SU-DHL-6 (cell line): ENCODE results near the gene TMEM52.

Source experiments
- H2AFZ ChIP-seq: fragments of 200-600 bp; sonication (generic); 2 replicates; pipeline ENCODE4 v1.6.1; 2014; ENCODE audit warnings: low read depth, mild to moderate bottlenecking, moderate library complexity, mixed read lengths, antibody characterized with exemption, low read length; ENCODE audit not compliant: severe bottlenecking
- H3F3A ChIP-seq: fragments of 200-600 bp; shearing (Covaris generic); 2 replicates; pipeline ENCODE4 v1.6.0; 2016; ENCODE audit warnings: antibody characterized with exemption, mild to moderate bottlenecking; ENCODE audit not compliant: insufficient read depth
- H3K27ac ChIP-seq: fragments of 200-600 bp; sonication (generic); 2 replicates; pipeline ENCODE4 v1.5.1; 2016; ENCODE audit warnings: low read depth, mild to moderate bottlenecking, low read length, moderate library complexity, mixed read lengths
- H3K27me3 ChIP-seq: fragments of 200-600 bp; sonication (generic), shearing (Covaris generic); 2 replicates; pipeline ENCODE4 v1.6.0; 2014; ENCODE audit warnings: mild to moderate bottlenecking, low read length
- H3K36me3 ChIP-seq: fragments of 200-600 bp; sonication (generic); 2 replicates; pipeline ENCODE4 v1.6.1; 2014; ENCODE audit warnings: mild to moderate bottlenecking, low read length, mixed read lengths
- H3K4me2 ChIP-seq: fragments of 300-600, 200-600 bp; shearing (Covaris generic), sonication (generic); 2 replicates; pipeline ENCODE4 v1.6.0; 2014; ENCODE audit warnings: low read length, low read depth, mild to moderate bottlenecking; ENCODE audit not compliant: poor library complexity, severe bottlenecking
- H3K4me3 ChIP-seq: fragments of 200-600 bp; sonication (generic); 2 replicates; pipeline ENCODE4 v1.5.1; 2014; ENCODE audit warnings: antibody characterized with exemption, low read length, mild to moderate bottlenecking, mixed read lengths; ENCODE audit not compliant: insufficient read depth, poor library complexity, severe bottlenecking
- H3K79me2 ChIP-seq: fragments of 200-600 bp; sonication (generic); 2 replicates; pipeline ENCODE4 v1.6.1; 2014; ENCODE audit warnings: mild to moderate bottlenecking, low read length, moderate library complexity; ENCODE audit not compliant: insufficient read depth
- H3K9ac ChIP-seq: fragments of 200-600 bp; sonication (generic); 2 replicates; pipeline ENCODE4 v1.7.0; 2014; ENCODE audit warnings: mild to moderate bottlenecking, low read length
- H3K9me2 ChIP-seq: fragments of 200-600 bp; sonication (generic); replicated peaks from 2 replicates; pipeline ENCODE4 v1.6.1; 2014; ENCODE audit warnings: low read length; ENCODE audit not compliant: insufficient read depth
- H3K9me3 ChIP-seq: fragments of 200-600 bp; sonication (generic); 2 replicates; pipeline ENCODE4 v1.6.1; 2014; ENCODE audit warnings: low read length, mixed read lengths; ENCODE audit not compliant: insufficient read depth
- H4K20me1 ChIP-seq: fragments of 200-600 bp; sonication (generic); 2 replicates; pipeline ENCODE4 v1.6.1; 2014; ENCODE audit warnings: low read depth, mild to moderate bottlenecking, antibody characterized with exemption, low read length, moderate library complexity, mixed read lengths
- CTCF ChIP-seq: fragments of 200-600 bp; sonication (generic); IDR thresholded peaks from one replicate; pipeline ENCODE4 v1.5.1; 2017; ENCODE audit warnings: antibody characterized with exemption, mild to moderate bottlenecking, low read length, moderate library complexity; ENCODE audit not compliant: insufficient read depth, poor library complexity, severe bottlenecking
- EZH2phosphoT487 ChIP-seq: fragments of 200-600 bp; sonication (generic), shearing (Covaris generic); conservative IDR thresholded peaks from 2 replicates; pipeline ENCODE4 v1.6.1; 2018; ENCODE audit warnings: mild to moderate bottlenecking, antibody characterized with exemption, low read length, moderate library complexity, mixed read lengths

TMEM52 gene

GRCh38 chr1:1957533-1957961 is 38.5 kb upstream of the TMEM52 start:
- H3K79me2 ChIP-seq = no peaks in the 10 kb centered on the region
- H3K27ac ChIP-seq = no peak overlapping the region
- no peaks in the 10 kb centered on the region for H3K36me3 ChIP-seq
- H3K27me3 ChIP-seq = no peaks in the 10 kb centered on the region
- no peak overlapping the region for H3K4me2 ChIP-seq
- H3K9me3 ChIP-seq = peaks cover 6% of the 10 kb centered on the region; the same call in 1 of the 2 replicates
- H3K9ac ChIP-seq = no peak overlapping the region
- no peak overlapping the region for H3K4me3 ChIP-seq
- no peaks in the 10 kb centered on the region for H3K9me2 ChIP-seq
- no peak overlapping the region for H2AFZ ChIP-seq
- TF ChIP-seq CTCF (no peak), EZH2phosphoT487 (no peak)
- H3F3A ChIP-seq = no peaks in the 10 kb centered on the region
- H4K20me1 ChIP-seq = no peaks in the 10 kb centered on the region

- H3K4me3 ChIP-seq = no peak overlapping the region
- H3K27ac ChIP-seq = no peak overlapping the region
- no peak overlapping the region for H2AFZ ChIP-seq
- TF ChIP-seq CTCF = no peak
- TF ChIP-seq EZH2phosphoT487 = no peak
- H3K79me2 ChIP-seq = no peaks in the 10 kb centered on the region
- no peak overlapping the region for H3K9ac ChIP-seq
- no peaks in the 10 kb centered on the region for H3F3A ChIP-seq
- H3K9me3 ChIP-seq = peaks cover 6% of the 10 kb centered on the region; the same call in 1 of the 2 replicates
- no peaks in the 10 kb centered on the region for H4K20me1 ChIP-seq
- H3K27me3 ChIP-seq = no peaks in the 10 kb centered on the region
- no peaks in the 10 kb centered on the region for H3K9me2 ChIP-seq
- no peaks in the 10 kb centered on the region for H3K36me3 ChIP-seq
- no peak overlapping the region for H3K4me2 ChIP-seq
These were observed 37.8 kb upstream of the TMEM52 start for GRCh38 chr1:1956586-1957532.

- no peak for TF ChIP-seq EZH2phosphoT487
- no peak for TF ChIP-seq CTCF
- H3K27me3 ChIP-seq = no peaks in the 10 kb centered on the region
These were observed 37.0 kb upstream of the TMEM52 start for GRCh38 chr1:1956101-1956500.

More at GRCh38 chr1:1956101-1956500, 37.0 kb upstream of the TMEM52 start:
- H3K27ac ChIP-seq = no peak overlapping the region
- no peak overlapping the region for H2AFZ ChIP-seq
- H3K9me3 ChIP-seq = peaks cover 6% of the 10 kb centered on the region; the same call in 1 of the 2 replicates
- no peaks in the 10 kb centered on the region for H3K9me2 ChIP-seq
- H3K4me3 ChIP-seq = no peak overlapping the region
- no peaks in the 10 kb centered on the region for H4K20me1 ChIP-seq
- no peaks in the 10 kb centered on the region for H3K79me2 ChIP-seq
- H3F3A ChIP-seq = no peaks in the 10 kb centered on the region
- no peak overlapping the region for H3K9ac ChIP-seq
- H3K36me3 ChIP-seq = no peaks in the 10 kb centered on the region
- no peak overlapping the region for H3K4me2 ChIP-seq
